SU-DHL-6 (cell line): ENCODE data around the gene PAQR3.

ENCODE experiments used
- CTCF ChIP-seq: fragments of 200-600 bp; sonication (generic); IDR thresholded peaks from one replicate; pipeline ENCODE4 v1.5.1; 2017; ENCODE audit warnings: antibody characterized with exemption, mild to moderate bottlenecking, low read length, moderate library complexity; ENCODE audit not compliant: insufficient read depth, poor library complexity, severe bottlenecking
- EZH2phosphoT487 ChIP-seq: fragments of 200-600 bp; sonication (generic), shearing (Covaris generic); conservative IDR thresholded peaks from 2 replicates; pipeline ENCODE4 v1.6.1; 2018; ENCODE audit warnings: mild to moderate bottlenecking, antibody characterized with exemption, low read length, moderate library complexity, mixed read lengths

- TF ChIP-seq CTCF = no peak
- no peak for TF ChIP-seq EZH2phosphoT487
Measured at GRCh38 chr4:78984593-78984992, 45.4 kb upstream of the PAQR3 start.
